GM21526 (cell line): Measurements from ENCODE around the gene SEPSECS.

ENCODE experiments used
- ATAC-seq: cut with Tn5 transposase; IDR thresholded peaks from one replicate; pipeline ENCODE4 v1.9.1; 2021; ENCODE audit warnings: moderate library complexity; ENCODE audit not compliant: unreplicated experiment, low FRiP score

Gene SEPSECS

GRCh38 chr4:25111648-25112196 is 48.5 kb downstream of the SEPSECS start:
- no peak for ATAC-seq

GRCh38 chr4:25110527-25111329 is 49.5 kb downstream of the SEPSECS start:
- ATAC-seq = no peak

GRCh38 chr4:25109511-25109910 is 50.7 kb downstream of the SEPSECS start:
- no peak for ATAC-seq

- ATAC-seq = no peak
These were observed 51.7 kb downstream of the SEPSECS start for GRCh38 chr4:25108556-25108955.

GRCh38 chr4:25107827-25108516 is 52.3 kb downstream of the SEPSECS start:
- ATAC-seq = no peak

- ATAC-seq = no peak
These were observed 53.7 kb downstream of the SEPSECS start for GRCh38 chr4:25106363-25107151.

GRCh38 chr4:25104591-25104990 is 55.7 kb downstream of the SEPSECS start:
- ATAC-seq = no peak

- no peak for ATAC-seq
These were observed 56.8 kb downstream of the SEPSECS start for GRCh38 chr4:25103418-25103817.

- no peak for ATAC-seq
These were observed 58.4 kb downstream of the SEPSECS start for GRCh38 chr4:25101836-25102235.

GRCh38 chr4:25100710-25101109 is 59.5 kb downstream of the SEPSECS start:
- ATAC-seq = no peak

GRCh38 chr4:25100021-25100555 is 60.2 kb downstream of the SEPSECS start:
- no peak for ATAC-seq

- ATAC-seq = no peak
These were observed 61.0 kb downstream of the SEPSECS start for GRCh38 chr4:25098964-25099891.

GRCh38 chr4:25096981-25097443 is 63.2 kb downstream of the SEPSECS start:
- no peak for ATAC-seq

GRCh38 chr4:25096251-25096980 is 63.8 kb downstream of the SEPSECS start:
- no peak for ATAC-seq

- ATAC-seq = no peak
These were observed 64.4 kb downstream of the SEPSECS start for GRCh38 chr4:25095837-25096236.

- ATAC-seq = no peak
These were observed 68.1 kb downstream of the SEPSECS start for GRCh38 chr4:25092139-25092538.

- no peak for ATAC-seq
These were observed 69.7 kb downstream of the SEPSECS start for GRCh38 chr4:25090516-25090915.

- ATAC-seq = no peak
These were observed 71.0 kb downstream of the SEPSECS start for GRCh38 chr4:25089051-25089763.
